ENCODE data around the gene CELSR1.

CELSR1 gene

GRCh38 chr22:46380069-46380468, 157.4 kb downstream of the CELSR1 start:
- DNase-seq (ENCODE audit: low read depth in 3 of 3): no peak

GRCh38 chr22:46379066-46379930, 158.1 kb downstream of the CELSR1 start:
- DNase-seq (ENCODE audit: low read depth in 3 of 3): no peak

GRCh38 chr22:46378426-46379065, 158.9 kb downstream of the CELSR1 start:
- no peak for DNase-seq (ENCODE audit: low read depth in 3 of 3)

DNA sequence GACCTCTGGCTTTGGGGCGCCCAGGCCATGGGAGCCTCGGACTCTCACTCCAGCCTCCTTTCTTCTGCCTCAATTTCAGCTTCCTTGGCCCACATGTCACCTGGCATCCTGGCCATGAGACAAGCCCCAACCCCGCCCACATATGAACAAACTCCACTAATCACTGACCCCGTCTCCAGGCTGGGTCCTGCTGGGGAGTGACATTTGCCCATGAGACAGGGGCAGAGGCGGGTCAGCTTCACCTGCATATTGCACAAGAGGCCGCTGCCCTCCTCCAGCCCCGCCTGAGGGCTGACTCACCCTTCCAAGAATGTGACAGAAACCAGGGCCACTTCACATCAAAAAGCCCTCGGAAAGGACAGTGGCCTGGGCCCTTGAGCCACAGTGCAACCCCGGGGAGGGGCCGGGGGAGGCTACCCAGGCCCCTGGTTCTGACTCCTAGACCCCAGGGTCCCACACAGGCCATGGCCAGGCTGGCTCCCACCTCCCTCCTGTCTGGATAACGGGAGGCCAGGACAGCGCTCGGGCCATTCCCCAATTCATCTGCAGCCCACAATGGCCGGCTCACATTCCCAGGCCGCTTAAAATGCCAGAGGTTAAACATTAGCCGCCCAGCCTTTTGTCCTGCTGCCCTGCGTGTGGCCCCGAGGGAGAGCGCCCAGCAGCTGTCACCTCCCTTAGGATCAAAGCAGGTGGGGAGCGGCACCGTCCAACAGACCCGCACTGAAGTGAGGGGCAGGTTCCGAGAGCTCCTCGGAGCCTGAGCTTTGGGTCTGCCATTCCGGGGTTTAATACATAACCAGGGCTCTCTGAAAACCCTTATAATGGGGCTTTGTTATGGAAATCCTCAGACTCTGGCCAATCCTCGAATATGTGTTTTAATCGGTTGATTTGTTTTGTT, 159.6 kb downstream of the CELSR1 start:
- DNase-seq (ENCODE audit: low read depth in 3 of 3): no peak

GRCh38 chr22:46376908-46377524, 160.4 kb downstream of the CELSR1 start:
- no peak for DNase-seq (ENCODE audit: low read depth in 3 of 3)

GRCh38 chr22:46376111-46376510, 161.3 kb downstream of the CELSR1 start:
- DNase-seq (ENCODE audit: low read depth in 3 of 3): no peak

GRCh38 chr22:46374663-46375474, 162.6 kb downstream of the CELSR1 start:
- no peak for DNase-seq (ENCODE audit: low read depth in 3 of 3)

DNA sequence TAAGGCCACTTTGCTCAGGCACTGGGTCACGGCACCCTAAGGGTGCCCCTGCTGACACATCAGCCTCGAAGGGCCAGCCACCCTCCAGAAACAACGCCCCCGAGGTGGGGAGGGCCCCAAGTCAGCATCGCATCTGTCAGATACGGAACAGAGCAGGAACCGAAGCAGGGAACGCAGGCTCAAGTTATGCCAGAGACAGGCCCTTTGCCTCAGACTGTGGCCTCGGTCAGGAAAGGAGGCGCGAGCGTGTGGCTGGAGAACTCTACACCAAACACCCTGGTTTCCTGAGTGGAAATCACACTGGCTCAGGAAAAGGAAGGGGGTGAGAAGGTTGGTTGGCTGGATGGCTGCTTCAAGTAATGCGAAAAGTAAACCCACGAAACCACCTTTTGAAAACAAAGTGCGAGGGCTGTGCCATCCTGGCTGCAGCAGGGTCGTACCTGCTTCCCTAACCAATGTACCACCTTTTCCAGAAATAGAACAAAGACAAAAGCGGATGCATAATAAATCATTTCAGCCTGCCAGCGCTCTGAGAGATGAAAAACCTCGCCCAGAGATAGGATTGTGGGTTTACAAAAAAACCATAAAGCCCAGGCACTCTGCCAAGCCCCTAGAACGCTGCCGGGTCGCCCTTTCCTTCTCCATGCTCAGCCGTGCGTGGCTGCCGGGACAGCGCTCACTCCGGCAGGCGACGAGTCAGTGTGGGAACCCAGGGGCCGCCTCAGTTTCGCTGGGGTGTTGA, 163.3 kb downstream of the CELSR1 start:
- no peak for DNase-seq (ENCODE audit: low read depth in 3 of 3)

DNA sequence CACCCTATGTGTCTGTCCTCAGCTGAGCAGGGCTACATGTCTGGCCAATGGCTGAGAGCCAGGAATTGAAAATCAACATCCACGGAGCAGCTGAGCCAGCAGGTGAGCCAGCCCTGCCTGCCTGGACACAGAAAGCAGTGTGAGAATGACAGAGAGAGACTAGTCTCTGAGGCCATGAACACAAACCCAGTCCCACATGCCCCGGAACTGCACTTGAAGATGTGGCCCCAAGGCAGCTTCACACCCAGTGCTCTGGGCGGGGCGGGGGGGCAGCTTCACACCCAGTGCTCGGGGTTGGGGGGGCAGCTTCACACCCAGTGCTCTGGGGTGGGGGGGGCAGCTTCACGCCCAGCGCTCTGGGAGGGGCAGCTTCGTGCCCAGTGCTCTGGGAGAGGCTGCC, 164.3 kb downstream of the CELSR1 start:
- DNase-seq (ENCODE audit: low read depth in 3 of 3): no peak

DNA sequence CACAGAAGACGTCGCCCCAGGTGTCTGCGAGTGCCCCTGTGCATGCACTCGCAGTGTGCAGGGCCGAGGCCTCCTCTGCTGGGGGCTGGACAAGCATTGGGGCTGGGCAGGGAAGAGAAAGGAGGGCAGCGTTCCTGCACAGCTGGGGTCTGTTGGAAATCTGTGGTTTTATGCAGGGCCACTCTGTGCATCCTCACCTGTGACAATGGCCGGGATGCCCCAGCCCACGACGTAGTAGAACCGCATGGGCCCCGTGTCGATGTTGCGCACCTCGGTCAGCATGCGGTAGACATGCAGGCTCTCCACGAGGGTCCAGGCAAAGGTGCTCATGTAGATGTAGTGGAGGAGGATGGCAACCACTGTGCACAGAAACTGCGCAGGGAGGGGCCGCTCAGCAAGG, 164.7 kb downstream of the CELSR1 start:
- DNase-seq (ENCODE audit: low read depth in 3 of 3): no peak

GRCh38 chr22:46371623-46372226, 165.7 kb downstream of the CELSR1 start:
- no peak for DNase-seq (ENCODE audit: low read depth in 3 of 3)

DNA sequence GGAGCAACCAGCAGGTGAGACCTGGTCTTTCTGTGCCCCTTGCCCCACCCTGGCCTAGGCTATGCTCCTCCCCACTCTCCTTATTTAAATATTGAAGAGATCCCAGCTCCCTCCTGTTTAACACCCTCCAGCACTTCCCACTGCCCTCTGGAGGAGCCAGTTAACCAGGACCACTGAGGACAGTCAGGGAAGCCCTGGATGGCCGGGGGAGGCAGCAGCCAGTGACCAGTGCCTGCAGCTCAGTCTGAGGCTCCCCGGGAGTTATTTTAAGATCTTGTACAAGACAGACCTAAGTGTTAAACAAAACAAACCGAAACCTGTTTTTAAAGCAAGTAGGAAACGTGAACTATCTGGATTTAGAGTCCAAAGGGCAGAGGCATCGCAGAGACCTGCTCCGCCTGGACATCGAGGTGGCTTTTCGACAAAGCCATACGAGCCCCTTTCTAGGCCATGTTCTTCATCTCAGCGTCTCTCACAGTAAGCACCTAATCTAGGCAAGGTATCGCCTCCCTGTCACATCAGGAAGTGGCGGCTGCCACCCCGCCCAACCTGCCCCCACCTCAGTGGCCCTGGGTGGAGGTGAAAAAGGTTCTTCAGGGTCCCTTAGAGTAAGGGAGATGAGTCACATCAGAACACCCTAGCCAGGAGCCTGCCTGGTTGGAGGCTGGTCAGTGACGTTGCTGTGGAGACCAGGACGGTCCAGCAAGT, 166.7 kb downstream of the CELSR1 start:
- DNase-seq (ENCODE audit: low read depth in 3 of 3): no peak

GRCh38 chr22:46369716-46370583, 167.5 kb downstream of the CELSR1 start:
- no peak for DNase-seq (ENCODE audit: low read depth in 3 of 3)

DNA sequence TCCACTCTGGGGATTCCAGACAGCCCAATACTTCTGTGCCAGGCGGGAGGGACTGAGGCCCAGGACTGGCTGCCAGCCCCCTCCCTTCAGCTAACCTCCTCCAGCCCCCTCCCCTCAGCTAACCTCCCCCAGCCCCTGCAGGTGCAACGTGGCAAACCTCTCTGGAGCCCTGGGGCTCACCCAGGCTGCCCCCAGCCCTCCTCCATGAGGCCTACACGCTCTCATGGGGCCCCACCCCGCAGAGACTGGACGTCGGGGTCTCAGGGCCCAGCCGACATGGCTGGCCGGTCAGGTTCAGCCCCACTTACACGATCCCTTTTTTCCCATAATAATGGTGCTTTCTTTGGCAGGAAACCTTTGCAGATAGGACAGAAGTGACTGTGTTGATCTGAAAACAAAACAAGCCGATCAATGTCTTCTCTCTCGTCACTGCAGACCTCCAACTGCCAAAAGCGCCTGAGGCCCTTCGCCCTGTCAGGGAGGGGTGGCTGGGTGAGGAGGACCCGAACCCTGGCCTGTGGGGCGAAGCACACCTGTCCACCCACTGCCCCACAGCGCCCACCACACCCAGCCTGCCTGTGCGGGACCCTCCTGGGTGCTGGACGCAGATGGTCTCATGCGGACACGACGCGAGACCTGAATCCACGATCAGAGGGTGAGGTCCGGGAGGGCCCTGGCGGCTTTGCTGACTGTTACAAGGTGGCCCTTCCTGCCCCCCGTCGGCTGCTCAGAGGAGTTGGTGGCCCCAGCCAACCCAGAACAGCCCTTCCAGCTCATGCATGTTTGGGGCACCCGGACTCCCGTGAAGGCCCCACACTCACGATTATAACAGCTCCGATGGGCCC, 168.3 kb downstream of the CELSR1 start:
- no peak for DNase-seq (ENCODE audit: low read depth in 3 of 3)

DNA sequence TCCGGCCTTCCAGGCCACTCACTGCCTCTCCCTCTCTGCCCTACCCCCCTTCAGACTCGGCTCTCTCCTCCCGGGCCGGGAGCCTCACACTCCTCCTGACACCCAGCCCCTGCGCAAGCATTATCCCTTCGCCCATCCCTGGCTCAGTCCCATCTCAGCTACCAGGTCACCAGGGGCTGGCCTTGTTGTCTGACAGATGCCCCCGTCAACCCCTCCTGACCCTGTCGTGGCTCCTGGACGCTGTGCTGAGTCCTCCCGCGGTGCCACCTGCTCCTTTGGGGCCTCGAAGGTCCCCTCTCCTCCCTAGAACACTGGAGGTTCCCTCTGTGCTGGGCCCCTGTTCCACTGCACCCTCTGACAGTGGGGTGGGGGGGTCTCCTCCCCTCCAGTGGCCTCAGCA, 169.0 kb downstream of the CELSR1 start:
- no peak for DNase-seq (ENCODE audit: low read depth in 3 of 3)

GRCh38 chr22:46367707-46368191, 169.7 kb downstream of the CELSR1 start:
- DNase-seq (ENCODE audit: low read depth in 3 of 3): peak; percentile 44 to 74 (median 54)

Data from stimulated activated CD4-positive, alpha-beta T cell treated with anti-CD3 and anti-CD28 coated beads, TNF-alpha, amount 100 ng/mL, for 48 hours (primary cell).